GM19467 (cell line): ENCODE measurements around the gene SLC12A4.
"Not testable (repeated sequence)": the region's sequence is repeated elsewhere in the genome, so short reads cannot be mapped to it uniquely, and the experiment has no call there.

Experiments
- ATAC-seq: cut with Tn5 transposase; IDR thresholded peaks from one replicate; pipeline ENCODE4 v1.9.1; 2021; ENCODE audit warnings: mild to moderate bottlenecking, moderate library complexity; ENCODE audit not compliant: unreplicated experiment

The SLC12A4 gene

GRCh38 chr16:67928561-67929364 lies 39.7 kb downstream of the SLC12A4 start:
- no peak for ATAC-seq

GRCh38 chr16:67928147-67928546 lies 40.3 kb downstream of the SLC12A4 start:
- ATAC-seq = no peak

- ATAC-seq = no peak
These were observed 41.1 kb downstream of the SLC12A4 start for GRCh38 chr16:67927131-67927941.

GRCh38 chr16:67926181-67926750 lies 42.2 kb downstream of the SLC12A4 start:
- ATAC-seq = no peak

- ATAC-seq = no peak
These were observed 44.1 kb downstream of the SLC12A4 start for GRCh38 chr16:67924140-67924906.

- no peak for ATAC-seq
These were observed 44.9 kb downstream of the SLC12A4 start for GRCh38 chr16:67923414-67924116.

- no peak for ATAC-seq
These were observed 45.7 kb downstream of the SLC12A4 start for GRCh38 chr16:67922740-67923139.

GRCh38 chr16:67922221-67922620 lies 46.2 kb downstream of the SLC12A4 start:
- no peak for ATAC-seq

GRCh38 chr16:67919622-67920221 lies 48.7 kb downstream of the SLC12A4 start:
- no peak for ATAC-seq

GRCh38 chr16:67917852-67918236 lies 50.6 kb downstream of the SLC12A4 start:
- no peak for ATAC-seq

GRCh38 chr16:67917140-67917851 lies 51.1 kb downstream of the SLC12A4 start:
- ATAC-seq = no peak

GRCh38 chr16:67915831-67916723 lies 52.4 kb downstream of the SLC12A4 start:
- ATAC-seq = no peak

GRCh38 chr16:67915496-67915769 lies 53.0 kb downstream of the SLC12A4 start:
- not testable (repeated sequence) for ATAC-seq

- no peak for ATAC-seq
These were observed 53.5 kb downstream of the SLC12A4 start for GRCh38 chr16:67914758-67915495.

GRCh38 chr16:67910158-67910557 lies 58.3 kb downstream of the SLC12A4 start:
- no peak for ATAC-seq

GRCh38 chr16:67909056-67909742 lies 59.2 kb downstream of the SLC12A4 start:
- ATAC-seq = no peak
